GM23338 (cell line): Measurements from ENCODE around the gene CES1. TPM values are rescaled to one million over a fixed set of nuclear protein-coding genes. Genes with fewer than 3 reads are reported as not detected.

Experiments used
- ATAC-seq: fragments of 200-7000 bp; cut with Tn5 transposase; 3 replicates; pipeline ENCODE4 v1.9.1; 2020
- DNase-seq: peaks from one replicate; pipeline ENCODE4 v3.0.0-alpha.2; 2015; ENCODE audit warnings: low spot score
- H2AFZ ChIP-seq: fragments of 200-600 bp; sonication (generic); 2 replicates; pipeline ENCODE4 v1.8.0; 2016; ENCODE audit warnings: antibody characterized with exemption, mild to moderate bottlenecking, moderate library complexity
- H3F3A ChIP-seq: fragments of 200-600 bp; sonication (generic); replicated peaks from 2 replicates; pipeline ENCODE4 v1.8.0; 2017; ENCODE audit warnings: antibody characterized with exemption, mixed run types, low read depth
- H3K27ac ChIP-seq: fragments of 200-600 bp; sonication (generic); 2 replicates; pipeline ENCODE4 v1.6.1; 2016; ENCODE audit warnings: low read depth
- H3K27me3 ChIP-seq: fragments of 200-600 bp; sonication (generic); 2 replicates; pipeline ENCODE4 v1.8.0; 2016; ENCODE audit warnings: mild to moderate bottlenecking, mixed run types, moderate library complexity; ENCODE audit not compliant: insufficient read depth
- H3K36me3 ChIP-seq: fragments of 200-600 bp; sonication (generic); 2 replicates; pipeline ENCODE4 v1.8.0; 2016; ENCODE audit warnings: mild to moderate bottlenecking; ENCODE audit not compliant: insufficient read depth
- H3K4me1 ChIP-seq: fragments of 200-600 bp; sonication (generic); 2 replicates; pipeline ENCODE4 v1.8.0; 2016; ENCODE audit warnings: mild to moderate bottlenecking, moderate library complexity; ENCODE audit not compliant: insufficient read depth
- H3K4me2 ChIP-seq: fragments of 200-600 bp; sonication (generic); 2 replicates; pipeline ENCODE4 v1.7.1; 2017; ENCODE audit warnings: mixed run types
- H3K4me3 ChIP-seq: fragments of 200-600 bp; sonication (generic); 2 replicates; pipeline ENCODE4 v1.6.1; 2016; ENCODE audit warnings: mixed run types
- H3K79me2 ChIP-seq: fragments of 200-600 bp; sonication (generic); replicated peaks from 2 replicates; pipeline ENCODE4 v1.8.0; 2017; ENCODE audit warnings: mild to moderate bottlenecking; ENCODE audit not compliant: insufficient read depth
- H3K9me2 ChIP-seq: fragments of 200-600 bp; sonication (generic); 2 replicates; pipeline ENCODE4 v1.8.0; 2017; ENCODE audit not compliant: insufficient read depth
- H4K20me1 ChIP-seq: fragments of 200-600 bp; sonication (generic); replicated peaks from 2 replicates; pipeline ENCODE4 v1.8.0; 2017; ENCODE audit warnings: mild to moderate bottlenecking; ENCODE audit not compliant: insufficient read depth
- H3K27ac Mint-ChIP-seq: 2 replicates; pipeline ENCODE4 v1.8.0; 2020; ENCODE audit warnings: inconsistent platforms, mild to moderate bottlenecking, moderate library complexity, mixed read lengths
- H3K27me3 Mint-ChIP-seq: 3 replicates; pipeline ENCODE4 v1.8.0; 2022; ENCODE audit warnings: low read depth, mild to moderate bottlenecking, moderate library complexity, mixed read lengths, inconsistent platforms; ENCODE audit not compliant: insufficient read depth, poor library complexity
- H3K36me3 Mint-ChIP-seq: 3 replicates; pipeline ENCODE4 v1.8.0; 2021; ENCODE audit warnings: low read depth, mild to moderate bottlenecking, inconsistent platforms, moderate library complexity, mixed read lengths
- H3K4me1 Mint-ChIP-seq: 3 replicates; pipeline ENCODE4 v1.8.0; 2020; ENCODE audit warnings: mild to moderate bottlenecking, inconsistent platforms, mixed read lengths
- H3K4me3 Mint-ChIP-seq: 3 replicates; pipeline ENCODE4 v1.8.0; 2021; ENCODE audit warnings: moderate library complexity, mild to moderate bottlenecking, inconsistent platforms, mixed read lengths
- H3K9me3 Mint-ChIP-seq: 3 replicates; pipeline ENCODE4 v1.8.0; 2020; ENCODE audit warnings: moderate library complexity, mild to moderate bottlenecking, inconsistent platforms, mixed read lengths
- CREB1 ChIP-seq: fragments of 250-450 bp; sonication (Bioruptor Pico); IDR thresholded peaks from 2 replicates; pipeline ENCODE4 v1.5.0; 2020; ENCODE audit warnings: low read depth, mild to moderate bottlenecking, moderate library complexity
- EZH2 ChIP-seq: fragments of 200-600 bp; sonication (generic); IDR thresholded peaks from one replicate; pipeline ENCODE4 v1.8.0; 2017; ENCODE audit warnings: antibody characterized with exemption, mild to moderate bottlenecking, low read depth; ENCODE audit not compliant: unreplicated experiment
- EZH2phosphoT487 ChIP-seq: fragments of 200-600 bp; sonication (generic); IDR thresholded peaks from one replicate; pipeline ENCODE4 v1.8.1; 2018; ENCODE audit warnings: antibody characterized with exemption; ENCODE audit not compliant: unreplicated experiment
- JUNB ChIP-seq: IDR thresholded peaks from one replicate; pipeline ENCODE4 v1.6.1; 2016; ENCODE audit warnings: antibody characterized with exemption; ENCODE audit not compliant: unreplicated experiment
- NANOG ChIP-seq: IDR thresholded peaks from 2 replicates; pipeline ENCODE4 v1.6.1; 2016; ENCODE audit warnings: antibody characterized with exemption, borderline replicate concordance
- POLR2AphosphoS5 ChIP-seq: IDR thresholded peaks from 2 replicates; pipeline ENCODE4 v1.6.1; 2016; ENCODE audit warnings: antibody characterized with exemption, low read depth
- STAT1 ChIP-seq: IDR thresholded peaks from one replicate; pipeline ENCODE4 v1.6.1; 2016; ENCODE audit warnings: antibody characterized with exemption; ENCODE audit not compliant: unreplicated experiment
- ZNF114 ChIP-seq: fragments of 250-450 bp; sonication (Bioruptor Pico); IDR thresholded peaks from 2 replicates; pipeline ENCODE4 v1.5.0; 2020; ENCODE audit warnings: mild to moderate bottlenecking, moderate library complexity
- ZNF331 ChIP-seq: fragments of 250-450 bp; sonication (Bioruptor Pico); IDR thresholded peaks from 2 replicates; pipeline ENCODE4 v1.5.0; 2020; ENCODE audit warnings: low read depth, mild to moderate bottlenecking, moderate library complexity
- polyA plus RNA-seq: library from polyadenylated mRNA; unstranded; fragments of >200 nt; fragmentation: Nextera tagmentation; extraction: Ambion mirVana; gene quantifications from 2 replicates; pipeline ENCODE4 v1.2.1, GENCODE V29; 2016
- total RNA-seq: library from RNA; depleted of rRNA; stranded (reverse); fragments of >200 nt; shearing (Covaris generic); gene quantifications from 2 replicates; pipeline ENCODE4 v1.2.3, GENCODE V29; 2014
- TF ChIP-seq, protein P1 (sequence below), 2 experiments: fragments of 200-600 bp in 1 of 2; sonication (generic) in 1 of 2; conservative IDR thresholded peaks; 2 replicates each; pipeline versions ENCODE4 v1.5.1 to v1.6.1; 2016 to 2017; ENCODE audit warnings: antibody characterized with exemption in 2 of 2, low read depth in 2 of 2, mild to moderate bottlenecking in 2 of 2, moderate library complexity in 1 of 2
- TF ChIP-seq, protein P2 (sequence below): fragments of 250-450 bp; sonication (Bioruptor Pico); IDR thresholded peaks from 2 replicates; pipeline ENCODE4 v1.5.0; 2020; ENCODE audit warnings: mild to moderate bottlenecking, moderate library complexity
- TF ChIP-seq, protein P3 (sequence below): IDR thresholded peaks from one replicate; pipeline ENCODE4 v1.6.1; 2018; ENCODE audit warnings: antibody characterized with exemption; ENCODE audit not compliant: unreplicated experiment
- TF ChIP-seq, protein P4 (sequence below): IDR thresholded peaks from 2 replicates; pipeline ENCODE4 v1.6.1; 2016; ENCODE audit warnings: antibody characterized with exemption

The CES1 gene
- total and polyA plus RNA-seq, 2 experiments from 2014 or later = 1.5 TPM; not detected in 1

DNA sequence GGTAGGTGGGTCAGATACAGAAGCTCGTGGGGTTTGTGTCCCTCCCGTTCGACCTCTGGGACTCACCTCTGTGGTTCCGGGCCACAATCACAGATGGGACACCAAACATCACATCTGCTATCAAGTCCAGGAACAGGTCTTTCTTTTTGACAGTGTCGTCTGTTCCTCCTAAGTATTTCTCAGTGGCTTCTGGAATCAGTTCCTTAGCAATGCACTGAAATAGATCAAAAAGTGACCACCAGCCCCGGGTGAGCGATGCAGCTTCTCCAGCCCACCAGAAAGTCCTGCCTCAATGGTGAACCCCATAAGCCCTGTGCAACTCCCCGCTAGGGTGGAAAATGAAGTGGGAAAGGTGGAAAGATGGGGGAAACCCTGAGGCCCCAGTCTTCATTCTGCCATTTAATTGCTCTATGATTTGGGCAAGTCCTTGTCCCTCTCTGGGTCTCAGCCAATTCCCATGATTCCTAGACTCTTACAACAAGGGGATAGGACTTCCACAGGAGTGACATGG, 22.4 kb downstream of the CES1 start:
- H3K4me3 Mint-ChIP-seq = no peak overlapping the region
- TF ChIP-seq ZNF331 (CRISPR knock-in tag) = no peak
- TF ChIP-seq NANOG = no peak
- TF ChIP-seq EZH2phosphoT487 = no peak
- TF ChIP-seq STAT1 = no peak
- TF ChIP-seq, protein P1, sequence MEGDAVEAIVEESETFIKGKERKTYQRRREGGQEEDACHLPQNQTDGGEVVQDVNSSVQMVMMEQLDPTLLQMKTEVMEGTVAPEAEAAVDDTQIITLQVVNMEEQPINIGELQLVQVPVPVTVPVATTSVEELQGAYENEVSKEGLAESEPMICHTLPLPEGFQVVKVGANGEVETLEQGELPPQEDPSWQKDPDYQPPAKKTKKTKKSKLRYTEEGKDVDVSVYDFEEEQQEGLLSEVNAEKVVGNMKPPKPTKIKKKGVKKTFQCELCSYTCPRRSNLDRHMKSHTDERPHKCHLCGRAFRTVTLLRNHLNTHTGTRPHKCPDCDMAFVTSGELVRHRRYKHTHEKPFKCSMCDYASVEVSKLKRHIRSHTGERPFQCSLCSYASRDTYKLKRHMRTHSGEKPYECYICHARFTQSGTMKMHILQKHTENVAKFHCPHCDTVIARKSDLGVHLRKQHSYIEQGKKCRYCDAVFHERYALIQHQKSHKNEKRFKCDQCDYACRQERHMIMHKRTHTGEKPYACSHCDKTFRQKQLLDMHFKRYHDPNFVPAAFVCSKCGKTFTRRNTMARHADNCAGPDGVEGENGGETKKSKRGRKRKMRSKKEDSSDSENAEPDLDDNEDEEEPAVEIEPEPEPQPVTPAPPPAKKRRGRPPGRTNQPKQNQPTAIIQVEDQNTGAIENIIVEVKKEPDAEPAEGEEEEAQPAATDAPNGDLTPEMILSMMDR (conservative IDR thresholded peaks at IDR 0.05; ENCODE audit: low read depth in 2 of 2) = no peak
- TF ChIP-seq POLR2AphosphoS5 = no peak
- TF ChIP-seq JUNB = no peak
- TF ChIP-seq, protein P2, sequence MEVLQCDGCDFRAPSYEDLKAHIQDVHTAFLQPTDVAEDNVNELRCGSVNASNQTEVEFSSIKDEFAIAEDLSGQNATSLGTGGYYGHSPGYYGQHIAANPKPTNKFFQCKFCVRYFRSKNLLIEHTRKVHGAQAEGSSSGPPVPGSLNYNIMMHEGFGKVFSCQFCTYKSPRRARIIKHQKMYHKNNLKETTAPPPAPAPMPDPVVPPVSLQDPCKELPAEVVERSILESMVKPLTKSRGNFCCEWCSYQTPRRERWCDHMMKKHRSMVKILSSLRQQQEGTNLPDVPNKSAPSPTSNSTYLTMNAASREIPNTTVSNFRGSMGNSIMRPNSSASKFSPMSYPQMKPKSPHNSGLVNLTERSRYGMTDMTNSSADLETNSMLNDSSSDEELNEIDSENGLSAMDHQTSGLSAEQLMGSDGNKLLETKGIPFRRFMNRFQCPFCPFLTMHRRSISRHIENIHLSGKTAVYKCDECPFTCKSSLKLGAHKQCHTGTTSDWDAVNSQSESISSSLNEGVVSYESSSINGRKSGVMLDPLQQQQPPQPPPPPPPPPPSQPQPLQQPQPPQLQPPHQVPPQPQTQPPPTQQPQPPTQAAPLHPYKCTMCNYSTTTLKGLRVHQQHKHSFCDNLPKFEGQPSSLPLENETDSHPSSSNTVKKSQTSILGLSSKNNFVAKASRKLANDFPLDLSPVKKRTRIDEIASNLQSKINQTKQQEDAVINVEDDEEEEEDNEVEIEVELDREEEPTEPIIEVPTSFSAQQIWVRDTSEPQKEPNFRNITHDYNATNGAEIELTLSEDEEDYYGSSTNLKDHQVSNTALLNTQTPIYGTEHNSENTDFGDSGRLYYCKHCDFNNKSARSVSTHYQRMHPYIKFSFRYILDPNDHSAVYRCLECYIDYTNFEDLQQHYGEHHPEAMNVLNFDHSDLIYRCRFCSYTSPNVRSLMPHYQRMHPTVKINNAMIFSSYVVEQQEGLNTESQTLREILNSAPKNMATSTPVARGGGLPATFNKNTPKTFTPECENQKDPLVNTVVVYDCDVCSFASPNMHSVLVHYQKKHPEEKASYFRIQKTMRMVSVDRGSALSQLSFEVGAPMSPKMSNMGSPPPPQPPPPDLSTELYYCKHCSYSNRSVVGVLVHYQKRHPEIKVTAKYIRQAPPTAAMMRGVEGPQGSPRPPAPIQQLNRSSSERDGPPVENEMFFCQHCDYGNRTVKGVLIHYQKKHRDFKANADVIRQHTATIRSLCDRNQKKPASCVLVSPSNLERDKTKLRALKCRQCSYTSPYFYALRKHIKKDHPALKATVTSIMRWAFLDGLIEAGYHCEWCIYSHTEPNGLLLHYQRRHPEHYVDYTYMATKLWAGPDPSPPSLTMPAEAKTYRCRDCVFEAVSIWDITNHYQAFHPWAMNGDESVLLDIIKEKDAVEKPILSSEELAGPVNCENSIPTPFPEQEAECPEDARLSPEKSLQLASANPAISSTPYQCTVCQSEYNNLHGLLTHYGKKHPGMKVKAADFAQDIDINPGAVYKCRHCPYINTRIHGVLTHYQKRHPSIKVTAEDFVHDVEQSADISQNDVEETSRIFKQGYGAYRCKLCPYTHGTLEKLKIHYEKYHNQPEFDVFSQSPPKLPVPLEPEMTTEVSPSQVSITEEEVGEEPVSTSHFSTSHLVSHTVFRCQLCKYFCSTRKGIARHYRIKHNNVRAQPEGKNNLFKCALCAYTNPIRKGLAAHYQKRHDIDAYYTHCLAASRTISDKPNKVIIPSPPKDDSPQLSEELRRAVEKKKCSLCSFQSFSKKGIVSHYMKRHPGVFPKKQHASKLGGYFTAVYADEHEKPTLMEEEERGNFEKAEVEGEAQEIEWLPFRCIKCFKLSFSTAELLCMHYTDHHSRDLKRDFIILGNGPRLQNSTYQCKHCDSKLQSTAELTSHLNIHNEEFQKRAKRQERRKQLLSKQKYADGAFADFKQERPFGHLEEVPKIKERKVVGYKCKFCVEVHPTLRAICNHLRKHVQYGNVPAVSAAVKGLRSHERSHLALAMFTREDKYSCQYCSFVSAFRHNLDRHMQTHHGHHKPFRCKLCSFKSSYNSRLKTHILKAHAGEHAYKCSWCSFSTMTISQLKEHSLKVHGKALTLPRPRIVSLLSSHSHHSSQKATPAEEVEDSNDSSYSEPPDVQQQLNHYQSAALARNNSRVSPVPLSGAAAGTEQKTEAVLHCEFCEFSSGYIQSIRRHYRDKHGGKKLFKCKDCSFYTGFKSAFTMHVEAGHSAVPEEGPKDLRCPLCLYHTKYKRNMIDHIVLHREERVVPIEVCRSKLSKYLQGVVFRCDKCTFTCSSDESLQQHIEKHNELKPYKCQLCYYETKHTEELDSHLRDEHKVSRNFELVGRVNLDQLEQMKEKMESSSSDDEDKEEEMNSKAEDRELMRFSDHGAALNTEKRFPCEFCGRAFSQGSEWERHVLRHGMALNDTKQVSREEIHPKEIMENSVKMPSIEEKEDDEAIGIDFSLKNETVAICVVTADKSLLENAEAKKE = no peak
- TF ChIP-seq, protein P3, sequence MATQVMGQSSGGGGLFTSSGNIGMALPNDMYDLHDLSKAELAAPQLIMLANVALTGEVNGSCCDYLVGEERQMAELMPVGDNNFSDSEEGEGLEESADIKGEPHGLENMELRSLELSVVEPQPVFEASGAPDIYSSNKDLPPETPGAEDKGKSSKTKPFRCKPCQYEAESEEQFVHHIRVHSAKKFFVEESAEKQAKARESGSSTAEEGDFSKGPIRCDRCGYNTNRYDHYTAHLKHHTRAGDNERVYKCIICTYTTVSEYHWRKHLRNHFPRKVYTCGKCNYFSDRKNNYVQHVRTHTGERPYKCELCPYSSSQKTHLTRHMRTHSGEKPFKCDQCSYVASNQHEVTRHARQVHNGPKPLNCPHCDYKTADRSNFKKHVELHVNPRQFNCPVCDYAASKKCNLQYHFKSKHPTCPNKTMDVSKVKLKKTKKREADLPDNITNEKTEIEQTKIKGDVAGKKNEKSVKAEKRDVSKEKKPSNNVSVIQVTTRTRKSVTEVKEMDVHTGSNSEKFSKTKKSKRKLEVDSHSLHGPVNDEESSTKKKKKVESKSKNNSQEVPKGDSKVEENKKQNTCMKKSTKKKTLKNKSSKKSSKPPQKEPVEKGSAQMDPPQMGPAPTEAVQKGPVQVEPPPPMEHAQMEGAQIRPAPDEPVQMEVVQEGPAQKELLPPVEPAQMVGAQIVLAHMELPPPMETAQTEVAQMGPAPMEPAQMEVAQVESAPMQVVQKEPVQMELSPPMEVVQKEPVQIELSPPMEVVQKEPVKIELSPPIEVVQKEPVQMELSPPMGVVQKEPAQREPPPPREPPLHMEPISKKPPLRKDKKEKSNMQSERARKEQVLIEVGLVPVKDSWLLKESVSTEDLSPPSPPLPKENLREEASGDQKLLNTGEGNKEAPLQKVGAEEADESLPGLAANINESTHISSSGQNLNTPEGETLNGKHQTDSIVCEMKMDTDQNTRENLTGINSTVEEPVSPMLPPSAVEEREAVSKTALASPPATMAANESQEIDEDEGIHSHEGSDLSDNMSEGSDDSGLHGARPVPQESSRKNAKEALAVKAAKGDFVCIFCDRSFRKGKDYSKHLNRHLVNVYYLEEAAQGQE = no peak
- TF ChIP-seq, protein P4, sequence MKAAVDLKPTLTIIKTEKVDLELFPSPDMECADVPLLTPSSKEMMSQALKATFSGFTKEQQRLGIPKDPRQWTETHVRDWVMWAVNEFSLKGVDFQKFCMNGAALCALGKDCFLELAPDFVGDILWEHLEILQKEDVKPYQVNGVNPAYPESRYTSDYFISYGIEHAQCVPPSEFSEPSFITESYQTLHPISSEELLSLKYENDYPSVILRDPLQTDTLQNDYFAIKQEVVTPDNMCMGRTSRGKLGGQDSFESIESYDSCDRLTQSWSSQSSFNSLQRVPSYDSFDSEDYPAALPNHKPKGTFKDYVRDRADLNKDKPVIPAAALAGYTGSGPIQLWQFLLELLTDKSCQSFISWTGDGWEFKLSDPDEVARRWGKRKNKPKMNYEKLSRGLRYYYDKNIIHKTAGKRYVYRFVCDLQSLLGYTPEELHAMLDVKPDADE = no peak
- TF ChIP-seq EZH2 = no peak
- no peak for TF ChIP-seq ZNF114
- no peak for TF ChIP-seq CREB1 (CRISPR knock-in tag)
- no peak for ATAC-seq
- peaks cover 10% of the 10 kb centered on the region for H3K4me1 ChIP-seq
- H3K4me1 Mint-ChIP-seq = peaks cover 19% of the 10 kb centered on the region
- no peaks in the 10 kb centered on the region for H3K36me3 ChIP-seq
- no peak overlapping the region for H3K27ac ChIP-seq
- no peak for DNase-seq
- H3F3A ChIP-seq = no peaks in the 10 kb centered on the region
- no peak overlapping the region for H3K4me2 ChIP-seq
- H3K79me2 ChIP-seq = no peaks in the 10 kb centered on the region
- no peaks in the 10 kb centered on the region for H3K27me3 ChIP-seq
- no peak overlapping the region for H2AFZ ChIP-seq
- H3K4me3 ChIP-seq = no peak overlapping the region
- no peaks in the 10 kb centered on the region for H3K9me3 Mint-ChIP-seq
- H3K36me3 Mint-ChIP-seq = no peaks in the 10 kb centered on the region
- no peaks in the 10 kb centered on the region for H4K20me1 ChIP-seq
- peaks cover 10% of the 10 kb centered on the region for H3K27me3 Mint-ChIP-seq
- no peak overlapping the region for H3K27ac Mint-ChIP-seq
- H3K9me2 ChIP-seq = no peaks in the 10 kb centered on the region
